Cardiac septum (tissue), 1 donor: ENCODE results near the gene GUCY1A1. TPM values are rescaled to one million over a fixed set of nuclear protein-coding genes. Genes with fewer than 3 reads are reported as not detected.

Experiments
- DNase-seq: peaks from one replicate; pipeline ENCODE4 v3.0.0-alpha.2; 2020; ENCODE audit warnings: low spot score
- intact Hi-C: fragments of 100-400 bp; cut with DNase I; formaldehyde crosslinking; loops from one replicate; pipeline ENCODE4 v1.14.0; 2022
- total RNA-seq: library from RNA; stranded (reverse); fragmentation: NEBNext Ultra II Directional; extraction: Animal tissue kit (Norgen Biotek cat#: 25700); gene quantifications from one replicate; pipeline ENCODE4 v1.2.1, GENCODE V29; 2021
- donor health status: DM: no; HTN: no; CAD: no.

Gene GUCY1A1
- total RNA-seq, 1 donor from 2014 or later, result 40.5 TPM

GRCh38 chr4:155761916-155762315 is 95.3 kb downstream of the GUCY1A1 start:
- intact Hi-C loops, result no loop called here
- no peak for DNase-seq

GRCh38 chr4:155762334-155762733 is 95.7 kb downstream of the GUCY1A1 start:
- DNase-seq, result no peak
- intact Hi-C loops, result no loop called here

- no peak for DNase-seq
- intact Hi-C loops, result no loop called here
Observed at GRCh38 chr4:155763551-155763950, 96.9 kb downstream of the GUCY1A1 start.

- DNase-seq, result no peak
- intact Hi-C loops, result no loop called here
Observed at GRCh38 chr4:155765149-155765548, 98.5 kb downstream of the GUCY1A1 start.

- intact Hi-C loops, result no loop called here
Observed at GRCh38 chr4:155766622-155767021, 100.0 kb downstream of the GUCY1A1 start.

GRCh38 chr4:155768370-155768769 is 101.7 kb downstream of the GUCY1A1 start:
- intact Hi-C loops, result no loop called here
- no peak for DNase-seq

More at GRCh38 chr4:155766622-155767021, 100.0 kb downstream of the GUCY1A1 start:
- no peak for DNase-seq

GRCh38 chr4:155769090-155769489 is 102.4 kb downstream of the GUCY1A1 start:
- intact Hi-C loops, result no loop called here
- no peak for DNase-seq

GRCh38 chr4:155772459-155773195 is 106.0 kb downstream of the GUCY1A1 start:
- intact Hi-C loops, result no loop called here
- no peak for DNase-seq

- DNase-seq, result no peak
- intact Hi-C loops, result no loop called here
Observed at GRCh38 chr4:155773196-155773800, 106.7 kb downstream of the GUCY1A1 start.

- intact Hi-C loops, result no loop called here
Observed at GRCh38 chr4:155774033-155774432, 107.4 kb downstream of the GUCY1A1 start.

GRCh38 chr4:155777971-155778735 is 111.5 kb downstream of the GUCY1A1 start:
- no peak for DNase-seq
- intact Hi-C loops, result no loop called here

More at GRCh38 chr4:155774033-155774432, 107.4 kb downstream of the GUCY1A1 start:
- DNase-seq, result no peak

- DNase-seq, result no peak
- intact Hi-C loops, result loop anchor here (10.0 kb wide), 1 partner anchor 116 kb away; the partner anchor contains the start of gene GUCY1A1
Observed at GRCh38 chr4:155780775-155781174, 114.1 kb downstream of the GUCY1A1 start.

- no peak for DNase-seq
- intact Hi-C loops, result loop anchor here (10.0 kb wide), 1 partner anchor 117 kb away; the partner anchor contains the start of gene GUCY1A1
Observed at GRCh38 chr4:155781249-155781831, 114.7 kb downstream of the GUCY1A1 start.

Other genes with a start within 250 kb of the GUCY1A1 start
- gene GUCY1B1, start 92.2 kb downstream of the GUCY1A1 start, total RNA-seq, result 17.0 TPM
- gene ASIC5, start 199.4 kb downstream of the GUCY1A1 start, total RNA-seq, result not detected
- 0.13 TPM for gene TDO2, start 236.8 kb downstream of the GUCY1A1 start, total RNA-seq